HT-29 (cell line): ENCODE results near the gene BLOC1S6. TPM values are rescaled to one million over a fixed set of nuclear protein-coding genes. Genes with fewer than 3 reads are reported as not detected.

ENCODE experiments used
- DNase-seq: peaks from one replicate; pipeline ENCODE4 v3.0.0-alpha.2; 2015; ENCODE audit warnings: low spot score
- total RNA-seq: library from RNA; depleted of rRNA; stranded (reverse); fragments of >200 nt; shearing (Covaris generic); gene quantifications from 2 replicates; pipeline ENCODE4 v1.2.3, GENCODE V29; 2014

The BLOC1S6 gene
- total RNA-seq, 1 experiment from 2014 or later = 18.5 TPM

GRCh38 chr15:45587863-45588170 is 638 bp downstream of the BLOC1S6 start:
- DNase-seq = no peak

GRCh38 chr15:45588219-45588875 is 1.2 kb downstream of the BLOC1S6 start:
- peak; percentile 28 for DNase-seq

DNA sequence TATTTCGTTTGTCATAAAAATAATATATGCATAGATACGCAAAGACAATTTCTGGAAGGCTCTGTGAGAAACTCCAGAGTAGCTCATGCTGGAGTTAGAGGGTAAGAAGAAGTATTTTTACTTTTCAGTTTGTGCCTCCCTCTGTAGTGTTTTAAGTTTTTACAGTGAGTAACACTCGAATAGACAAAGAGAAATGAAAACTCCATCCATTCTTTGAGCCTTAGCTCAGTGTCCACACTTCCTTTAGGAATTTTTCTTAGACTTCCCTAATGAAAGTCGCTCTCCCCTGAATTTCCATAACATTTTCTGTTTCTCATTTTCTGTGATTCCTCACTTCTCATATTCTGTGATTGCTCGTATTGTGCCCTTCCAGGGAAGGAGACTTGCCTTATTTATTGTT is 2.1 kb downstream of the BLOC1S6 start:
- no peak for DNase-seq

DNA sequence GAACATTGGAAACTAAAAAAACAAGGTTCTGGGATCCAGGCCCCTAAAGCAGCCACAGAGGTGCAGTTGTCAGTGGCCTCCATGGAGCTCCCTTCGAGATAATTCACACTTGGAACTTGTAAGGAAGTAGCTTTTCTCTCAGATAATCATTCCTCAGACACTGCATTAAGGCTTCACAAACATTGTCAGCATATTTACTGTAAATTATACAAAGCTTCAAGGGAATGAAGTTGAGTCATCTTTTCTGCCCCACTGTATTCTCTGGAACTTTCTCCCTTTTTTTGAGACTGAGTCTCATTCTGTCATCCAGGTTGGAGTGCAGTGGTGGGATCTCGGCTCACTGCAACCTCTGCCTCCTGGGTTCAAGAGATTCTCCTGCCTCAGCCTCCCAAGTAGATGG is 7.1 kb downstream of the BLOC1S6 start:
- no peak for DNase-seq

GRCh38 chr15:45594835-45595530 is 7.8 kb downstream of the BLOC1S6 start:
- peak; percentile 61 for DNase-seq

GRCh38 chr15:45603881-45604280 is 16.7 kb downstream of the BLOC1S6 start:
- DNase-seq = no peak

- no peak for DNase-seq
Observed at GRCh38 chr15:45604326-45604725, 17.1 kb downstream of the BLOC1S6 start.

- no peak for DNase-seq
Observed at GRCh38 chr15:45606413-45606812, 19.2 kb downstream of the BLOC1S6 start.

- no peak for DNase-seq
Observed at GRCh38 chr15:45606841-45607240, 19.7 kb downstream of the BLOC1S6 start.

DNA sequence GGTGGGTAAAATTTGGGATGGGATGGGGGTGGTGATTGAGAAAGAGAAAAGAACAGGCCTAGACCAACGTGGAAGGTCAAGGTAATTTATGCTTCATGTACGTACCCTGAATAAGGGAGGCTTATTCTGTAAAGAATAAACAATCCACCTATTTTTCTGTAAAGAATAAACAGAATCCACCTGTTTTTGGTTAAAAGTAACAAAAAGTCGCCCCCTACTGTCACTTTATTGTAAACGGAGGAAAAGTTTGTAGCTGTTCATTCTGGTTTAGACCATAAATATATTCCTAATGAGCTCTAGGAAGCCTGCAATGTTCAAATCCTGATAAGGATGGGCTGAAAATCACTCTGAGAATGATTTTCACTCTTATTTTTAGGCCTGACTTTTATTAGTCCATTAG is 24.1 kb downstream of the BLOC1S6 start:
- DNase-seq = peak; percentile 64

GRCh38 chr15:45612790-45613415 is 25.7 kb downstream of the BLOC1S6 start:
- DNase-seq = no peak

DNA sequence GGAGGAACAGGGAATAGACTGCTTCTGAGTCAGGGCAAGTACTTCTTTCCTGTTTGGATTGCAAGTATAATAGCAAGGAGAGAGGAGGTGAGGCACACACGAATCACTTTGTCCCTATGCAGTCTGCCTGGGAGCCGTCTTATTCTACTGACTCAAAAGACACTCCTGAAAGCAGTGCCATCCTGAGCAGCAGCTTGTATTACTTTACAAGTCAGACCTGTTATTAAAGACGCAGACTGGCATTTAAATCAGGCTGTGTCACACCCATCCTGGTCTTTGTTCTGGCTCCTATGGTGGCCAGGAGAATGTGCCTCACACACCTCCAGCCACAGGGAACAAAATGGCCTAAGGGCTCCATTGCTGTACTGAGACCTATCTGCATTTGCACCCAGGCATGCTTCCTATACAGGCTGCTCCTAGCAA is 29.7 kb downstream of the BLOC1S6 start:
- DNase-seq = no peak

DNA sequence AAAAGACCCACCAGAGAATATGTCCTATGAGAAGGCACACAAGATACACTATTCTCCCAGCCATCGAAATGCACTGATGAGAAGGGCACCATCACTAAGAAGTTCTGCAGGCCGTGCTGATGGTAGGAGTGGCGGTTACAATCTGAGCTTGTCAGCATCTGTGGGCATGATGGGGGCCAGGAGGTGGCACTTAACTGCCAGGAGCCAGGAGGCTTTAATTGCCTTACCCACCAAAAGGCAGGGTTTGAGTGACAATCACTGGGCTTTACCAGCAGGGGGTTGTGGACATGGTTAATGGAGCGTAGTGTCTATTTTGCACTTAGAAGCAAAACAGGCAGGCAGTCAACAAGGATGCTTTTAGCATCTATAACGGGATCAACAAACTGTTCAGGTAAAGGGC is 31.6 kb downstream of the BLOC1S6 start:
- no peak for DNase-seq

GRCh38 chr15:45628136-45628535 is 41.0 kb downstream of the BLOC1S6 start:
- DNase-seq = no peak

- DNase-seq = no peak
Observed at GRCh38 chr15:45630917-45631691, 43.9 kb downstream of the BLOC1S6 start.

GRCh38 chr15:45631776-45632175 is 44.6 kb downstream of the BLOC1S6 start:
- DNase-seq = no peak

GRCh38 chr15:45634432-45635190 is 47.4 kb downstream of the BLOC1S6 start, which contains the start of gene SQOR:
Gene SQOR, plus strand, starts transcription at chr15:45635029. Its CDS starts 23,895 bp downstream, at chr15:45658924.
- DNase-seq = peak; percentile 83

GRCh38 chr15:45635191-45635638 is 48.0 kb downstream of the BLOC1S6 start:
- peak; percentile 56 for DNase-seq

- no peak for DNase-seq
Observed at GRCh38 chr15:45635763-45636292, 48.6 kb downstream of the BLOC1S6 start.

DNA sequence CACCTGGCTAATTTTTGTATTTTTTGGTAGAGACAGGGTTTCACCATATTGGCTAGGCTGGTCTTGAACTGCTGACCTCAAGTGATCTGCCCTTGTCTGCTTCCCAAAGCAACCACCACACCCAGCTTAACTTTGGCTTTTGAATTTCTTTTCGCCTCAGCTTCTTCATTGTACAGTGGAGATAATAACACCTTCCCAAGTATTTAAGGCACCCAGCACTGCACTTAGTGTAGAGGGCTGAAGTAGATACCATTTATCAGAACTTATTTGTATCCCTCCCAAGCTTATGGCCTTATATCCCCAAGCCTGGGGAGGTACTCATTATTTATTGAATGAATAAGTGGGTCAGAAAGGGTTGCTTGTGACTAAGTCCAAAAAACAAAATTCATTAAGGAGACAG is 50.0 kb downstream of the BLOC1S6 start:
- DNase-seq = no peak

DNA sequence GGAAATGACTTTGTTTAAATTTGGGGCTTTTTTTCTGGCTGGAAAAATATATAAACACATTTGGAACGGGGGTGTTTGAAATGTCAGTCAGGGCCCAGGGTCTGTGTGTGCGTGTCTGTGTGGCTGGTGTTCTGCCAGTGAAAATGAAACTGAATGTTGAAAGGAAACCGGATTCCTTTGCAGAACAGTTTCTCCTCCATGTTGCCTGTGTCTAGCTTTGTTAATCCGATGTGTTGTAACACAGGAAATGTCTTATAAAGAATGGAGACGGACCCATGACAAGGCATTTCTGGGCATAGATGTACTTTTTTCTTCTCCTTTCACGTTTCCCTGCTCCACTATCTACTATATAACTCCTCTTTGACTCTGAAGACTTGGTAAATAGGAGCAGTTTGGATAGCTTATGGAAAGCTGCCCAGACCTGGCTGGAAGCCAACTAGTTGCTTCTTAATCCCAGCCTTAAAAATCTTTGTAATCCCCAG is 50.4 kb downstream of the BLOC1S6 start:
- DNase-seq = peak; percentile 52
